Inflammatory macrophage treated with lipopolysaccharide for 1 hour (primary cell): Measurements from ENCODE around the gene COA5.

ENCODE experiments used
- DNase-seq, 2 donors: peaks; one replicate each; pipeline ENCODE4 v3.0.0-alpha.2; 2020 to 2022

The COA5 gene

DNA sequence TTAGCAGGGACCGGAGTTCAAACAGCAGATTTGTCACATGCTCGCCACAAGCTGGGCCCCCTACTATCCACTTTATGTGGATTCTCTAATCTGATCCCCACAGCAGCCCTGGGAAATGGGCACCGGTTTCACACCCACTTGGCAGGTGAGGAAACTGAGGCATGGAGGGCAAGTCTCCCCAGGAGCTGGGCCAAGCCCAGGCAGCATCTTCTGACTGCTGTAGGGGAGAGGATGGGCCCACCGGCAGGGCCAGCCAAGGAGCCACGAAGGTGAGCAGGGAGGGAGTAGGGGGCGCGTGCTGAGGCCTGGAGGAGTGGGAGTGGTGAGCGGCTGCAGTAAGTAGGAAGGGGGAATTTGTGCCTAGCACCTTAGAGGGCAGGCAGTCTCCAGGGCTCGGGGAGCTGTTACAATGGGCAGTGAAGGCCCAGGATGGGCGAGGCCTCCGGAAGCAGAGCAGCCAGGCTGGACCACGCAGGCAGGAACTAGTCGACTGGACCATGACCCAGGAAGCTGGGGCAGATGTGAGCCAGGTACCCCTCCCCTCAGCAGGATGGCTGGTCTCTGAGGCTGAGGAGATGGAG lies 37.1 kb downstream of the COA5 start:
- no peak for DNase-seq

DNA sequence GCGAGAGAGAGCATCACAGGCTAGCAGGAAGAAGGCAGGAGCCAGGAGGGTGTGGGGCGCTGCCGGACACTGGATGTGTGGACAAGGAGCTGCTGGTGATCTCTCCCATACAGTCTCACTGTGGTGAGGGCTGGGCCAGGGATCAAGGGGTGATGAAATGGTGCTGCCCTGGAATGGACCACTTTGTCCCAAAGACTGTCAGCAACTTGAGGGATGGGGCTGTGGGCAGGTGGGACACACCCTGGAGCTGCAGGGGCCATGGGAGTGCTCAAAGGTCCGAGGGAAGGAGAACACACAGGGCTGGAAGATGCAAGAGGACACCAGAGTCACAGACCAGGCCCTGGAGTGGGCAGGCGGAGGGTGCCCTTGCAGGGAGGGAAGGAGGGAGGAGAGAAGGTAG lies 38.0 kb downstream of the COA5 start:
- DNase-seq, result no peak

DNA sequence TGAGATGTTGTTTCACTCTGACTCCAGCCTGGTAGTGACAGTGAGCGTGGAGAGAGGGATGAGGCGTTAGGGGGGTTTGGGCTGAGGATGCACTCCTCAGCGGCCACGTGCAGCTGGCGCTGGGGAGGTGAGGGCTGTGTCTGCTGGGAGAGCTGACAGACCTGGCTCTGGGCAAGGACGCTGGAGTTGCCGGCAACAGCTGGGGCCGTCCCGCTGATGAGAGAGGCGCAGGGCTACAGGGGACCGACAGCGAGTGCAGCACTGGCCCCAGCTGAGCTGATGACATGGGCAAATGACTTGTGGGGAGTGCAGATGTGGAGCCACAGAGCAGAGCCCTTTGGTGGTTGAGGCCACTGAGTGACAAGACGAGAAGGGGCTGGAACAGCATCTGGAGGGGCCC lies 38.4 kb downstream of the COA5 start:
- DNase-seq, result no peak

DNA sequence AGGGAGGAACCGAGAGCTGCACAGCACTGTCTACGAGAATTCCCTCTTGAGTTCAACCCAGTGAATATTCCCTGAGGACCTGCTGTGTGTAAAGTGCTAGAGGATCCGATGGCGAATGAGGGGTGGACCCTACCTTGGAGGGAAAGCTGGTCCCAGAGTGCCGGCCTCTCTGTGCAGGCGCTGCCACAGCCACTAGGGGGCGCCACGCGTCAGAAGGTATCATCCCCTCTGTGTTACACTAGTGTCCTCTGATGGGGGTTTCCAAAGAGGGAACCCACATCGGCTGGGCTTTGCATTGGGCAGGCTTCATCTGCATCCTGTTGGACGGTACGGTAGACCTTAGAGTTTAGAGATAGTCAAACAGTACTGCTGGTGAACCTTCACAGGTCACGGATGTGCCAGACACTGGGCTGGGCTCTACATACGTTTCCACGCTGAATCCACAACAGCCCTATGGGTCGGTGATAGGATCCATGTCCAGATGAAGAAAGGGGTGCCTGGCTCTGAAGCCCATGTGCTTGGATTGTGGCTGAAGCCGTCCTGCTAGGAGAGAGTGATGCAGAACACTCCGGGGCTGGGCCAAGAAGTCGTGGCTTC lies 39.0 kb downstream of the COA5 start:
- DNase-seq, result peak; percentile 5 to 70

DNA sequence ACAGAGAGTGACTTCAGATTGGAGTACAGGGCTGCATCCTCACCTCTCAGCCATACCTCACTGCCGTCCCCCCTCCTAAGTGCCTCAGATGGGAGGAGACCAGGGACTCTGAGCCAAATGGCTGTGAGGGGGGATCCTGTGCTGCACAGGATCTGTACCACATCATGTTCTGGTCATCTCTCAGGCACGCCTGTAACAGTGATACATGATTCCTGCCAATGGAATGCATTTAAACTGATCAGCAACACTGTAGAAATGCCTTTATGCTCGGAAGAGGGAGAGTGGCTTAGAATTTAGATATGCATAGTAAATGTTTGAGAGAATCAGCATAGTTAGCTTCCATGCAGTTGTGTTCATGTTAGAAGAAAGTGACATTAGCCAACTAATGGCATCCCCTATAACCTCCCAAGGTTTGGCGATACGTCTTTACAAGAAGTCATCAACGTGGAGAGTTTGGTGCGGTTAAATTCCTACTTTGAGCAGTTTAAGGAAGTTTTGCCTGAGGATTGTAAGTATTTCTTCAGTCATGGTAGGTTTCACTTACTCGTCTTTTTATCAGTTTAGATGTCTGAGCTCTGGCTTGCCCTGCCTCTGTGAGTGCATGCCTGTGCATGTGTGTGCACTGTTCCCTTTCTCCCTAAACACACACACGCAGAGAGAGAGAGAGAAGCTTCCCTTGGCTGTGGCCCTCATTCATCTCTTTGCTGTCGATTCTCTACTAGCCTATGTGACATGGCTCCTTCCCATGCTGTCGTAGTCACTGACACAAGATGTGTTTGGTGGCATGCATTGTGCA lies 40.0 kb downstream of the COA5 start:
- no peak for DNase-seq

DNA sequence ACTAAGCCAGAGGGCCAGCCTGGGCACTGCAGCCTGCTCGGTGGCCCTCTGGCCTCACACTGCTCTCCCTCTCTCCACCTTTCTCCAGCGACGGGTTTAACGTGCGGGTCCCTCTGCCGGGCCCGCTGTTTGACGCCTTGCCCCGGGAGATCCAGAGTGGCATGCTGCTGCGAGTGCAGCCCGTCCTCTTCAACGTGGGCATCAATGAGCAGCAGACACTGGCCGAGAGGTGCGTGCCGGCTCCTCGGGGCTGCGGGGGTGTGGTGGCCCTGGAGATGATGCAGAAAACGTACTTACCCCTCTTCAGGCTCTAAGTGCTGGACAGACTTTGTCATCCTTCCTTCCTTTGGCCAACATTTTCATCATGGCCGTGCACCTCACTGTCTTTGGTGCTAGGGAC lies 42.4 kb downstream of the COA5 start:
- DNase-seq, result no peak

DNA sequence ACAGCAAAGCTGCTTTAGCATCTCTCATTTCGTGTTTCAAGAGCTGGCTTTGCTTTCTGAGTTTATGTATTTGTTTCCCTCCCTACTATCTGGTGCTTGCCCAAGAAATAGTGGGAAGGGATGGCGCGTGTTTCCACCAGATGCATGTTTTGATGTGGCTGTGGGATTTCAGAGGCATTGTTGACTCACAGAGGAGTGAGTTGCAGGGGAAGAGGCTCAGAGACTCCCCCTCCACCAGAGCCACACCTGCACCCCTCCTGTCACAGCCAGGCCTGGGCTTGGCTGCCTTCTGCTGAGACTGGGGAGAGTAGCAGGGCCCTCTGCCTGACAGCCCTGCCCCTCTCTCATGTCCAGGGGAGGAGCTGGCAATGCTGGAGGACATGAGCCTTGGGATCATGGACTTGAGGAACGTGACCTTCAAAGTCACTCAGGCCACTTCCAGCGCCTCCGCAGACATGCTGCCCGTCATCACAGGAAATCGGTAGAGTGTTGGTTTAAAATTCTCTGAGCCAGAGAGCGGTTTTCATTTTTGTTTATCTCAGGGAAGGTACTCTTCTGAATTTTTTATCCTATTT lies 42.9 kb downstream of the COA5 start:
- DNase-seq, result no peak

DNA sequence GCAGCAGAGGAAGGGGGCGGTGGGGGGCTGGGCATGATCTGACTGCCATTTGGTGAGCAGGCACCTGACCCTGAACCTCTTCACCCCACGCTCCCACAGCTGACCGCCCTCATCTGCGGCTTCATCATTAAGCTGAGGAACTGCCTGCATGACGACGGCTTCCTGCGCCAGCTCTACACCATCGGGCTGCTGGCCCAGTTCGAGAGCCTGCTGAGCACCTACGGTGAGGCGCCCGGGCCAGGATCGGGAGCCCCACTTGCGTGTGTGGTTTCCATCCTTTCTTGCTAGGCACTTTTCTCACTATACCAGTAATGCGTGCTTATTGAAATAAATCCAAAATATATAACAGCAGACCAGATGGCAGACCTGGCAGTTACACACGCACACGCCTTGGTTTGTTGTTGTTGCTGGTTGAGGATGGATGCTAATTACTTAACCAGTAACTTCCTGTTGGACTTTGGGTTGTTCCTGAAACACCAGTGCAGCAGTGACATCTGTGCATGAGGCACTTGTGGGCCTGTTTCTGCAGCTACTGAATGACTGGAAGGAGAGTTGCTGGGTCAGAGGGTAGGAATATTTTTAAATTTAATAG lies 43.7 kb downstream of the COA5 start:
- no peak for DNase-seq

DNA sequence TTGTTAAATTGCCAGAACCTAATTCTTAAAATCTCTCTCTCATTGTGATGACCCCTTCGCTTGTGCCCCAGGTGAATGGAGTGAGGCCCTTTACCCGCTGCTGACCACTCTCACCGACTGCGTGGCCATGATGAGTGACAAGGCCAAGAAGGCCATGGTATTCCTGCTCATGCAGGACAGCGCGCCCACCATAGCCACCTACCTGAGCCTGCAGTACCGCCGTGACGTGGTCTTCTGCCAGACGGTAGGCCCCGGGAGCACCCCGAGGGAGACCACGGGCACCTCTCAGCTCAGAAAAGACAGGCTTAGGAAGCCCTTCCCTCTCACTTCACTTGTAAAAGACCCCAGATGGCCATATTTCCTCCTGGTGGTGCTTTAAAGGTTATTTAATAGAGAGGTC lies 44.9 kb downstream of the COA5 start:
- DNase-seq, result no peak

DNA sequence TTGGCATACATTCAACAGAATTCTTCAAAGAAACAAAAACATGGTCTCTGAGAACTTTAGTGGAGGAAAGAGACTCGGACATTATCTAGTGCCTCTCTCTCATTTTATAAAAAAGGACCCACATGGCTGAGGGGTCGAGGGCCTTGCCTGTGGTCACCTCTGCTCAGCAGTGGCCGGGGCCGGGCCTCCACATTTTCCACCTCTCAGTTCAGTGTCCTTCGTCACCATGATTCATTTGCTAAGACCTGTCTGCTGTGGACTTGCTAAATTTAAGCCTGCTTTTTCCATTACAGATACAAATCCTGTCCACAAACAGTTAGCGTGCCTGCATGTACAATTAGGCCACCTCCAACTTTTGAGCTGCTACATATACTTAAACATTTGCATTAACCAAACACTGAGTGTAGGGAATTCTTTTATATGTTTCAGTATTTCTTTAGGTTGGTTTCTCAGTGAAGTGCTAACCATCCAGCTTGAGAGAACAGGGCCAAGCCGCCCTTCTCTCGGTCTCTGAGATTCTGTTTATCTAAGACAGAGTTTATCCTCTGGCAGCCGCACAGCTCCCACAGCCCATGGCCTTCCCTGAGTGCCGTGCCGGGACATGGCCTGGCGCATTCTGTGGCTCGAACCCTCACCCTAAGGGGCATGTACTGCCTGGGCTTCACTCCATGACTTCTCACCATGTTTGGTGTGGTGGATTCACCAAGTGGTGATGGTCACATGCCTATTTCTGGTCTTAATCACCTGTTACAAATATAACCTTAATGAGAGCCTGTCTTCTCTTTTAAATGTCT lies 46.2 kb downstream of the COA5 start:
- DNase-seq, result no peak

DNA sequence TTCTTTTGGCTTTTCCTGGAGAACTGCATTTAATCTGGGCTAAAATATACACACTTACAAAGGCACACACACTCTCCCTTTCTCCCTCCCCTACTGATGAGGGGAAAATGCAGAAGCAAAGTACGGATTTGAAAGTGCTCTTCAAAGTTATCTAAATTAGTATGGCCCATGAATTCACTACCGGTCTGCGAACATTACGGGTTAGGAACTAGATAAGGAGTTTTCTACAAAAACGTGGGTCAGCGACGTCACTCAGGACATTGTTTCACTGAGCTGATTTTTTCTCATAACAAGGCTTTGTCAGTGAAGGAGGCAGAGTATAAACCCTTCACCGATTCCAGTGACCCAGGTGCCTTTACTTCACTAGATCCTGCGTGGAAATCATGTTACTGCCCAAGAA lies 47.3 kb downstream of the COA5 start:
- DNase-seq, result no peak

DNA sequence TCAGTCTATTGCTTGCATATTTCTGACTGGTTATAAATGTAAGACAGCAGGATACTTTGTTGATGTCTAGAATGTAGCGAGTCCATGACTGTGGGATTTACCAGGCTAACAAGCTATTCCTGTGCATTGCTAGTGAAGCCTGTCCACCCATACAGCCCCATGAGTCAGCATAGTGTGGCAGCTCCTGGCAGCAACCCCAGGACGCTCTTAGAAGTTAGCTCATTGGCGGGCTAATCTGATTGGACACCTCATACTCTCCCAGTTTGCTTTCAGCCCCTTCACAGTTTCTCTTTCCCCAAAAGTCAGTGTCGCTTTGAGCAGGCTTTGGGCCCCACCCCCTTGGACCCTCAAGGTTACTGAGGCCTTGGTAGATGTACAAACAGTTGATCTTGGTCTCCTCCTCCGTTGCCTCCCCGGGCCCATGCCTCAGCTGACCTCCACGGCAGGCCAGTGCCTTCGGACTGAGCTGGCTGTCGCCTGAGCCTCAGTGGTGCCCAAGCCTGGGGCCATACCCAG lies 48.0 kb downstream of the COA5 start:
- DNase-seq, result no peak

DNA sequence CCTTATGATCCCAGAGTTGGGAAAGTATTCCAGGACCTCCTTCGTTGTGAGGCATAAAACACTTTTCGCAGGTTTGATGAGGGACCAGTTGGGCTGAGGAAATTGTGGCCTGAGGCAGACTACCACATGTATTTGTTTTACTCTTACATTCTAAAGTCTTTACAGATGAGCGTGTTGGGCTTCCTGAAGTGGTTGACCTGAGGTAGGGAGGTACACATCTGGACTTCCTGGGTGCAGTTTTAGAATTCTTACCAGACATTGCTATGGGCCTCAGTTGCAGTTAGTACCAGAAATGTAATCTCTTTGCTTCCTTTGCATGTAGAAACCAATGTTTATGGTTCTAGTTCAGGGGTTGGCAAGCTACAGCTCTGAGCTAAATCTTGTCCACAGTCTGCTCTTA lies 48.7 kb downstream of the COA5 start:
- no peak for DNase-seq

DNA sequence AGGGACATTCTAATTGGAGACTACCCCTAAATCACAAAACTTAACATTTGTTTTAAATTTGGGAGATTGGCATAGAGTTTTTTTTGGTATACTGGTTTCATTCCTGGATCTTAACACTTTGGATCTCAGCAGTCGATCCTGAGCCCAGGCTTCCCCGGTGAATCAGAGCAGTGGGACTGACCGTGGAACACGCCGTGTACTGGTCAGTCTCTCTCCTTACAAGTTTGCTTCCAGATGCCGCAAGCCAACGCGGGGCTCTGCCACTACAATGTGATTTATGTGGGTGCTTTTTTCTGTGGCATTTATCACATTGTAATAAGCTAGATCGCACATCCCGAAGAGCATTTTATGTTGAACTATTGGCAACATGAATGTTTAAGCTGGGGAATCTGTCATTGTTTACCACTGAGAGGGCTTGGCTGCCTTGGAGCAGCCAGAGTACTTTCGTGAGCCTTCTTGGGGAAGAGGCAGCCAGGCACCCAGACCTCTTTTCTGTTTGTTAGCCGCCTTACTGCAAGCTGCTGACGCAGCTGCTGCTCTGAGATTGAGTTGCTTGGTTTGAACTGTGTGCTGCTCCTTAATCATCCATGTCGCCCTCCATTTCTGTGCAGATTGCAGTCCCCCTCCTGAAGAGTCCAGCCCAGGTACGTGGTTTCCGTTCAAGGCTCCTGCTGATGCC lies 49.3 kb downstream of the COA5 start:
- no peak for DNase-seq

DNA sequence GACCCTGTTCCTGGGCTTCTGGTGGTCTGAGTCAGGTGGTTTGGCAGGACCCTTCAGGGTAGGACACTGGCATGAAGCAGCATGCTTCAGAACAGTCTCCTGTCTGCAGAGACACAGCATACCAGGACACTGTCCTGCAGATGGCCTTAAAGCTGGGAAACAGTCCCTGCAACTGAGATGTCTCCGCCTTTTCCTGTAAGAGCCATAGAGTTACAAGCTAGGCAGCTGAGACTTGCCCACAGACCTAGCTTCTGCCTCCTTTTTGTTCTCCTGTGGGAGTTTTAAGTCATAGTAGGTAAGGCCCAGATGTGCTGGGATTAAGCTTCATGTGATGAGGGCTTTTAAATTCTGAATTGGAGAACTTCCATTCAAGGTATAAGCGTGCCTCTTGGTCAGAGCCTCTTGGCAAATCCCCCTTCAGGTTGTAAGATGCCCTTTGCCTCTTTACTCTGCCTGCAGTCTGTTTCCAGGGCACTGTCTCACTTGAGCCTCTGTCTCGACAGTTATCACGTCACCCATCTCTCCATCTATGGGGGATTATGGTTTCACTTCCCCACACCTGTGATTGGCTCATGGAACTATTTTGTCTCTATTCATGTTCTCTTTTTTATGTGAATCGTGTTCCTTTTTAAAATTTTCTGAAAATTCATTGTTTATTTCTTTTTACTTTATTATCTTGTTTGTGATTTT lies 51.8 kb downstream of the COA5 start:
- no peak for DNase-seq

DNA sequence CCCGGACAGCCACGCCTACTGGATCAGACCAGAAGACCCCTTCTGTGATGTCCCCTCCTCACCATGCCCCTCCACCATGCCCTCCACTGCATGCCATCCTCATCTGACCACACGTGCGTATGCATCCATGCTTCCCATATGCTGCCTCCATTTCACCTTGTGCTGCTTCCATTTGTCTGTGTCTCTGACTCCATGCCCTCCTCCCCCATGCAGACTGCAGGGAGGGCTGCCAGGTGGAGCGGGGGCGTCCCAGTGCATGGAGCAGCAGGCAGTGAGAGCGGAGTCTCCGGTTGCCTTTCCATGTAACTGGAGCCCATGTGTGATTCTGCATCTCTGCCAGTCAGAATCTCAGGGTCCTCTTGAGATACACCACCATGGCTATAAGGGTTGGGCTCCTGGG lies 52.6 kb downstream of the COA5 start:
- no peak for DNase-seq

DNA sequence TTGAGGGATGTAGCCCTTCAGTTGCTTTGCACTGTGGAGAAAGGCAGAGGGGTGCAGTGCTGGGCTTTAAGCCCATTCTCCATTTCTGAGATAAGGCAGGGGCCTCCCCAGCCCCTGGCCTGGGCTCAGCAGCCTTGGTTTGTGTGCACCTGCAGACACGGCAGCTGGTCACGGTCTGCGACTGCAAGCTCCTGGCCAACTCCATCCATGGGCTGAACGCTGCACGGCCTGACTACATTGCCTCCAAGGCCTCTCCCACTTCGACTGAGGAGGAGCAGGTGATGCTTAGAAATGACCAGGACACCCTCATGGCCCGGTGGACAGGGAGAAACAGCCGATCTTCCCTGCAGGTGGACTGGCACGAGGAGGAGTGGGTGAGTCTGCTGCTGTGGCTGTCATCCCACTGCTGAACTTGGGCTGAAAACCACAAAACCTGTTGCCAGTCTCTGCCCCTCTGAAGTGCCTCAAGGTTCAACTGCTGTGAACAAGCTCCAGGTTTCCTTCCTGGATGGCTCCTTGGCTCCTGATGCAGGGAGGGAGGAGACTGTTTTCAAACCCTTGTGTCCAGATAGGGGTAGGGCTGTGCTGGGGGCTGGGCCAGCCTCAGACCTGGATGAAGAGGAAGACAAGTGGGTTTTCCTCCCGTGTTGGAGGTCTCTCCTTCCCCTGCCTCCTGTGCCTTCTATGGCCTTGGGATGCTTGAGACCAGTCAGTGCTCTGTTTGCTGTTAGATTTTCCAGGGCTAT lies 54.0 kb downstream of the COA5 start:
- no peak for DNase-seq

DNA sequence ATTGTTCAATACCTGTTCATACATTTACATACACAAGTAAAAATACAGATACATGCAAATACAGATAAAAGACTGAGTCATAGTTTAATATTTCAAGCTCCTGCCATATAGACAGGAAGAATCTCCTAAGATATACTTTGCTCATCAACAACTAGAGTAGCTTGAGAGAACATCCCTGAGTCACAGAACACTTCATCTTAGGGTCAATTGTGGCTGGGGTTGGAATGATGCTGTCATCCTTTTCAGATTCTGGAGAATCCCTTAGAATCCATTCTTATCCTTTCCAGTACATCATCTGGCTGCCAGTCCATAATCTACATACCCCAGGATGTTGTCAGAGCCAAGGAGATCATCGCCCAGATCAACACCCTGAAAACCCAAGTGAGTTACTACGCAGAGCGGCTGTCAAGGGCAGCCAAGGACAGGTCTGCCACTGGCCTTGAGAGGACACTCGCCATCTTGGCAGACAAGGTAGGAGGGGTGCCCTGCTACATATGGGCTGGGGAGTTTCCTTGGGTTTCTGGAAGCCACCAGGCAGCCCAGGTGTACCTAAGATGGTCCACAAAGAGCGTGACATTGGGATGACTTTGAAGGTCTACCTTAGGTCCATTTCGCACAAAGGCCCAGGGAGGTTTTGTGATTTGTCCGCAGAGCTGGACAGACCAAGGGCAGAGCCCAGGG lies 55.7 kb downstream of the COA5 start:
- DNase-seq, result no peak

DNA sequence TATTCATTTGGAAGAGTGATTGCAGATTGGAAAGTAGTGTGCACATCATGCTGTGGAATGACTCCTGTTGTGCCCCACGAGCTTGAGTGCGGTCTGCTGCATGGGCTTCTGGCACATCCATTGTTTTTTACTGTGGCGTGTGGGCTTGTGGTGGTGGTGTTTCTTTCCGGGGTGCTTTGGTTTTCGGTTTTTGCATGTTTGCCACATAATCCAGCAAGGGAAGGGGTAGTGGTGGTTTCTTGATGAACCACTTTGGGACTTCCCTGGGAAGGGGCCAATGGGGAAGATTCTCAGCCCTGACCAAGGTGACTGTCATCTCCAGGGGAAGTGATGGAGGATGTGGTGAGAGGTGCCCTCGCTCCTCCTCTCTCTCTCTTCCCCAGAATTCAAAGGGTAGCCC lies 57.0 kb downstream of the COA5 start:
- DNase-seq, result no peak

DNA sequence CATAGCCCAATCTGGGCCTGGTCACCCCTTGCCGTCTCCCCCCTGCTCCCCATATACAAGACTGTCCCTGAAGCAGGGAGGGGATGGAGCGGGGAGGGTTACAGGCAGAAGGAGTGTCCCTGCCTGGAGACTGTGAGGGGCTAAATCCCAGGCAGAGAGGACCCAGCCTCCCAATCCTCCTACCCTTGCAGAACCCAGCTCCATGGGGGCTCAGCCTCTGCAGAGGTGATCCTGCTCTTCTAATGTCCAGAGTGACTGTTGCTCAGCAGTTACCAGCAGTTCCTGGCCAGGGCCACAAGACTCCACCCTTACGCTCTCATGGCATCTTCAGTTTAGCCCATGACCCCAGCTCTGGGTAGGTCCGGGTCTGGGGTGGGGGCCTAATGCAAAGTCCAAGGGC lies 58.1 kb downstream of the COA5 start:
- no peak for DNase-seq
